ENCODE results near the gene CEP112. TPM values are rescaled to one million over a fixed set of nuclear protein-coding genes. Genes with fewer than 3 reads are reported as not detected.

CEP112 gene
- total and polyA plus RNA-seq, 7 experiments from 2014 or later, result 0.08 to 2.5 (median 0.66) TPM; not detected in 1

- Histone ChIP-seq H3K36me3 (ENCODE audit: control insufficient read depth in 2 of 3, insufficient read depth in 3 of 3, low read length in 3 of 3) (no peaks in the 10 kb centered on the region), H3K27me3 (ENCODE audit: control insufficient read depth in 2 of 2, insufficient read depth in 2 of 2, low read length in 2 of 2) (no peaks in the 10 kb centered on the region), H3K4me1 (ENCODE audit: control insufficient read depth in 2 of 2, insufficient read depth in 2 of 2, low read length in 2 of 2) (no peaks in the 10 kb centered on the region), H3K4me3 (ENCODE audit: low read length) (no peak overlapping the region), H3K9me3 (ENCODE audit: control insufficient read depth in 2 of 3, low read length in 3 of 3) (no peaks in the 10 kb centered on the region), H3K27ac (ENCODE audit: low read depth, low read length) (no peak overlapping the region)
- Mint-ChIP-seq H3K9me3 (no peaks in the 10 kb centered on the region), H3K36me3 (peaks cover 0 to 4% (median 0%) of the 10 kb centered on the region in 5 donors), H3K4me3 (no peak overlapping the region), H3K27ac (no peak overlapping the region), H3K27me3 (peaks cover 0 to 9% (median 0%) of the 10 kb centered on the region in 5 donors), H3K4me1 (no peaks in the 10 kb centered on the region)
- DNase-seq (no peak), ATAC-seq (no peak)
- POLR2A ChIA-PET, result interaction anchor here (0.6 kb wide), 1 partner anchor 589 kb away, joined by 4 read pairs; no protein-coding TSS in a partner anchor
- CTCF ChIA-PET, result no interaction called here
- intact Hi-C loops (cut with micrococcal nuclease), result no loop called here
Measured at GRCh38 chr17:65868881-65869280, 323.1 kb downstream of the CEP112 start.

GRCh38 chr17:65867014-65867413 lies 324.9 kb downstream of the CEP112 start:
- Mint-ChIP-seq H3K4me3 (no peak overlapping the region), H3K27me3 (peaks cover 0 to 7% (median 0%) of the 10 kb centered on the region in 5 donors), H3K36me3 (peaks cover 0 to 4% (median 0%) of the 10 kb centered on the region in 5 donors), H3K27ac (no peak overlapping the region), H3K9me3 (no peaks in the 10 kb centered on the region), H3K4me1 (no peaks in the 10 kb centered on the region)
- Histone ChIP-seq H3K27ac (ENCODE audit: low read depth, low read length) (no peak overlapping the region), H3K4me1 (ENCODE audit: control insufficient read depth in 2 of 2, insufficient read depth in 2 of 2, low read length in 2 of 2) (no peaks in the 10 kb centered on the region), H3K9me3 (ENCODE audit: control insufficient read depth in 2 of 3, low read length in 3 of 3) (no peaks in the 10 kb centered on the region), H3K4me3 (ENCODE audit: low read length) (no peak overlapping the region), H3K36me3 (ENCODE audit: control insufficient read depth in 2 of 3, insufficient read depth in 3 of 3, low read length in 3 of 3) (no peaks in the 10 kb centered on the region), H3K27me3 (ENCODE audit: control insufficient read depth in 2 of 2, insufficient read depth in 2 of 2, low read length in 2 of 2) (no peaks in the 10 kb centered on the region)
- ChIA-PET POLR2A (no interaction called here), CTCF (interaction anchor here (0.7 kb wide), 1 partner anchor 11 kb away, joined by 3 read pairs; no protein-coding TSS in a partner anchor)
- no peak for ATAC-seq
- no peak for DNase-seq
- intact Hi-C loops (cut with micrococcal nuclease), result no loop called here

- CTCF ChIA-PET, result no interaction called here
- H3K36me3 ChIP-seq (ENCODE audit: control insufficient read depth in 2 of 3, insufficient read depth in 3 of 3, low read length in 3 of 3), result no peaks in the 10 kb centered on the region
Measured at GRCh38 chr17:65865715-65866425, 326.1 kb downstream of the CEP112 start.

GRCh38 chr17:65864394-65864793 lies 327.5 kb downstream of the CEP112 start:
- Mint-ChIP-seq H3K9me3 (no peaks in the 10 kb centered on the region), H3K27me3 (peaks cover 0 to 7% (median 4%) of the 10 kb centered on the region in 5 donors), H3K36me3 (peaks cover 0 to 4% (median 0%) of the 10 kb centered on the region in 5 donors), H3K27ac (no peak overlapping the region), H3K4me1 (no peaks in the 10 kb centered on the region), H3K4me3 (no peak overlapping the region)
- no peak overlapping the region for H3K27ac ChIP-seq (ENCODE audit: low read depth, low read length)
- H3K4me3 ChIP-seq (ENCODE audit: low read length), result no peak overlapping the region
- intact Hi-C loops (cut with micrococcal nuclease), result no loop called here
- ATAC-seq (no peak), DNase-seq (no peak)
- H3K4me1 ChIP-seq (ENCODE audit: control insufficient read depth in 2 of 2, insufficient read depth in 2 of 2, low read length in 2 of 2), result no peaks in the 10 kb centered on the region
- no peaks in the 10 kb centered on the region for H3K9me3 ChIP-seq (ENCODE audit: control insufficient read depth in 2 of 3, low read length in 3 of 3)
- H3K36me3 ChIP-seq (ENCODE audit: control insufficient read depth in 2 of 3, insufficient read depth in 3 of 3, low read length in 3 of 3), result no peaks in the 10 kb centered on the region
- ChIA-PET POLR2A (no interaction called here), CTCF (no interaction called here)
- no peaks in the 10 kb centered on the region for H3K27me3 ChIP-seq (ENCODE audit: control insufficient read depth in 2 of 2, insufficient read depth in 2 of 2, low read length in 2 of 2)

More at GRCh38 chr17:65865715-65866425, 326.1 kb downstream of the CEP112 start:
- Histone ChIP-seq H3K4me1 (ENCODE audit: control insufficient read depth in 2 of 2, insufficient read depth in 2 of 2, low read length in 2 of 2) (no peaks in the 10 kb centered on the region), H3K4me3 (ENCODE audit: low read length) (no peak overlapping the region), H3K27ac (ENCODE audit: low read depth, low read length) (no peak overlapping the region), H3K9me3 (ENCODE audit: control insufficient read depth in 2 of 3, low read length in 3 of 3) (no peaks in the 10 kb centered on the region), H3K27me3 (ENCODE audit: control insufficient read depth in 2 of 2, insufficient read depth in 2 of 2, low read length in 2 of 2) (no peaks in the 10 kb centered on the region)
- Mint-ChIP-seq H3K27ac (no peak overlapping the region), H3K36me3 (peaks cover 0 to 4% (median 0%) of the 10 kb centered on the region in 5 donors), H3K27me3 (peaks cover 0 to 7% (median 2%) of the 10 kb centered on the region in 5 donors), H3K9me3 (no peaks in the 10 kb centered on the region), H3K4me1 (no peaks in the 10 kb centered on the region), H3K4me3 (no peak overlapping the region)
- POLR2A ChIA-PET, result no interaction called here
- ATAC-seq (no peak), DNase-seq (no peak)
- intact Hi-C loops (cut with micrococcal nuclease), result no loop called here

GRCh38 chr17:65857718-65858117 lies 334.2 kb downstream of the CEP112 start:
- Mint-ChIP-seq H3K27ac (no peak overlapping the region), H3K4me3 (no peak overlapping the region), H3K36me3 (no peaks in the 10 kb centered on the region), H3K4me1 (peaks cover 0 to 1% (median 0%) of the 10 kb centered on the region in 7 donors), H3K9me3 (no peaks in the 10 kb centered on the region), H3K27me3 (peaks cover 0 to 11% (median 1%) of the 10 kb centered on the region in 5 donors)
- H3K36me3 ChIP-seq (ENCODE audit: control insufficient read depth in 2 of 3, insufficient read depth in 3 of 3, low read length in 3 of 3), result no peaks in the 10 kb centered on the region
- no peak overlapping the region for H3K4me3 ChIP-seq (ENCODE audit: low read length)
- H3K27me3 ChIP-seq (ENCODE audit: control insufficient read depth in 2 of 2, insufficient read depth in 2 of 2, low read length in 2 of 2), result no peaks in the 10 kb centered on the region
- H3K27ac ChIP-seq (ENCODE audit: low read depth, low read length), result no peak overlapping the region
- ChIA-PET POLR2A (no interaction called here), CTCF (no interaction called here)
- ATAC-seq (no peak), DNase-seq (no peak)
- H3K9me3 ChIP-seq (ENCODE audit: control insufficient read depth in 2 of 3, low read length in 3 of 3), result no peaks in the 10 kb centered on the region
- no peaks in the 10 kb centered on the region for H3K4me1 ChIP-seq (ENCODE audit: control insufficient read depth in 2 of 2, insufficient read depth in 2 of 2, low read length in 2 of 2)
- intact Hi-C loops (cut with micrococcal nuclease), result no loop called here

GRCh38 chr17:65856865-65857264 lies 335.1 kb downstream of the CEP112 start:
- Histone ChIP-seq H3K36me3 (ENCODE audit: control insufficient read depth in 2 of 3, insufficient read depth in 3 of 3, low read length in 3 of 3) (no peaks in the 10 kb centered on the region), H3K27ac (ENCODE audit: low read depth, low read length) (no peak overlapping the region), H3K4me3 (ENCODE audit: low read length) (no peak overlapping the region), H3K27me3 (ENCODE audit: control insufficient read depth in 2 of 2, insufficient read depth in 2 of 2, low read length in 2 of 2) (no peaks in the 10 kb centered on the region), H3K9me3 (ENCODE audit: control insufficient read depth in 2 of 3, low read length in 3 of 3) (no peaks in the 10 kb centered on the region), H3K4me1 (ENCODE audit: control insufficient read depth in 2 of 2, insufficient read depth in 2 of 2, low read length in 2 of 2) (no peaks in the 10 kb centered on the region)
- DNase-seq (no peak), ATAC-seq (no peak)
- Mint-ChIP-seq H3K4me1 (peaks cover 0 to 1% (median 0%) of the 10 kb centered on the region in 7 donors), H3K9me3 (no peaks in the 10 kb centered on the region), H3K4me3 (no peak overlapping the region), H3K27ac (no peak overlapping the region), H3K27me3 (peaks cover 0 to 11% (median 5%) of the 10 kb centered on the region in 5 donors), H3K36me3 (no peaks in the 10 kb centered on the region)
- ChIA-PET CTCF (no interaction called here), POLR2A (no interaction called here)
- intact Hi-C loops (cut with micrococcal nuclease), result no loop called here

GRCh38 chr17:65855675-65856074 lies 336.3 kb downstream of the CEP112 start:
- ATAC-seq (no peak), DNase-seq (no peak)
- H3K36me3 Mint-ChIP-seq, result no peaks in the 10 kb centered on the region
- H3K9me3 ChIP-seq (ENCODE audit: control insufficient read depth in 2 of 3, low read length in 3 of 3), result no peaks in the 10 kb centered on the region
- H3K27ac ChIP-seq (ENCODE audit: low read depth, low read length), result no peak overlapping the region
- H3K9me3 Mint-ChIP-seq, result no peaks in the 10 kb centered on the region
- no peak overlapping the region for H3K4me3 ChIP-seq (ENCODE audit: low read length)
- no peaks in the 10 kb centered on the region for H3K27me3 ChIP-seq (ENCODE audit: control insufficient read depth in 2 of 2, insufficient read depth in 2 of 2, low read length in 2 of 2)
- POLR2A ChIA-PET, result no interaction called here
- CTCF ChIA-PET, result no interaction called here
- no peak overlapping the region for H3K27ac Mint-ChIP-seq
- H3K4me3 Mint-ChIP-seq, result no peak overlapping the region
- H3K27me3 Mint-ChIP-seq, result peaks cover 0 to 11% (median 1%) of the 10 kb centered on the region in 5 donors
- H3K36me3 ChIP-seq (ENCODE audit: control insufficient read depth in 2 of 3, insufficient read depth in 3 of 3, low read length in 3 of 3), result no peaks in the 10 kb centered on the region
- peaks cover 0 to 1% (median 0%) of the 10 kb centered on the region in 7 donors for H3K4me1 Mint-ChIP-seq
- intact Hi-C loops (cut with micrococcal nuclease), result no loop called here
- no peaks in the 10 kb centered on the region for H3K4me1 ChIP-seq (ENCODE audit: control insufficient read depth in 2 of 2, insufficient read depth in 2 of 2, low read length in 2 of 2)
